DMS153 treated with DMSO at 0.1 percent for 48 hours (cell line): ENCODE data around the gene SEMA3A.
A peak's percentile ranks its signal among the peaks of the same experiment; 100 is the strongest.

ENCODE experiments used
- DNase-seq: peaks from one replicate; lab custom pipeline; 2025; ENCODE audit not compliant: unreplicated experiment; lab: John Stamatoyannopoulos, UW

SEMA3A gene

DNA sequence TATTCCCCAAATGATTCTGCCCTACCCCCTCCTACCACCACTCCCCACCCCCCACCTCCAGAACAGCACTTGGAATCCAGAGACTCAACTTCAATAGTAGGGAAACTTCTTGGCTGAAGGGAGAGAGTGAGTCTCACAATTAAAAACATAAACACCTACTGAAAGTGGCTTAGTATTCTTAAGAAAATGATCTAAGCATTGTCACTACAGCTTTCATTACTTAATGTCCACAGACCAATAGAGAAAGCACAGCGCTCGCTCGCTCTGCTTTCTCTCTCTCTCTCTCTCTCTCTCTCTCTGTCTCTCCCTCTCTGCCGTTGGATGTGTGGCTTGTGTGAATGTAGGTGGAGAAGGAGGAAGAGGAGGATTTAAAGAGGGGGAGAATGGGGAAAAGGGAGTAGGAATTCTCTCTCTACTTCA lies 1.5 kb upstream of the SEMA3A start:
- no peak for DNase-seq

DNA sequence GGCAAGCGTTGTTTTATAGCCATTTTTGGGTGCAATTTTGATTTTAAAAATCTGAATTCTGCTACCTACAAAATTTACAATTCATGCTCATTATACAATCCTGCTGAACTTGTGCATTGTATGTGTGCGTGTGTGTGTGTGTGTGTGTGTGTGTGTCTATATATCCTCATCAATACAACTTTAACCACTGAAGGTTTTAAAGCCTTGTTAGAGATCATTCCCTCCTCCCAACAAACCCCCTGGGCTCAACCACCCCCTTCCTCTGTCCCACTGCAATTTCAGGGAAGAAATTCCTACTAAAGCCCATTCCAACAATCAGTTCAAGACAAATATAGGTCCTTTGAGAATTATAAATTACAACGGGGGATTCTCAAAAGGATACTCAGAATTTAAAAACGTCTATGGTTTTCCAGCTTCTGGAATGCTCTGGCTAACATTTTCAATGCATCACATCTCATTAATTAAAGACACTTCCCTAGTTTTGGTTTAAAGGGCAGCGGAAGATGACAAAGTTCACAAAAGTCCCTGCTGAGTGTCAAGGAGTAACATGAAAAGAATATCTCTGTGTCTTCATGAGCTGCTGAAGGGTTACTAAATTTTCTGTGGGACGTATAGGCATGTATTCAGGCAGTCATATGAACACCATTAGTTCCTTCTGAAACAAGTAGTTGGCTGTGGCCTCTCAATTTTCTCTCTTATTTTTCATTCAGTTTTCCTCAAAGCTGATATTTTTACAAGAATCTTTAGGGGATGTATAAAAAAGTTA lies 889 bp upstream of the SEMA3A start:
- DNase-seq: no peak

DNA sequence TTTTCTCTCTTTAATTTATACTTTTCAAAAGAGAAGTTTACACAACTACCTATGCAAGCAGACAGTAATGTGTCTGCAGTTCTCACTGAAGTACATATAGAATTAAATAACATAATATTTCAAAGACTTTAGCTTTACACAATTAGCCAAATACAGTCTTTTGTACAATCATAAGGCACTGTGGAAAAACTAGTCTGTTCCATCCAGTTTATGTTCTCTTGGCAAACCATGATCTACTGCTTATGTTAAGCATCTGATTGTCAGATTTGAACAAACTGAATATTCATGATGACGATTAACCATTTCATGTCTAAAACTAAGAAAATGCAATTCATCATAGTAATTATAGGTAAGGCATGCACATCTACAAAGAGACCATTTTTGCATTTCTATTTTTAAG lies 842 bp downstream of the SEMA3A start:
- DNase-seq: no peak

GRCh38 chr7:84191842-84192241 lies 2.7 kb downstream of the SEMA3A start:
- DNase-seq: no peak

DNA sequence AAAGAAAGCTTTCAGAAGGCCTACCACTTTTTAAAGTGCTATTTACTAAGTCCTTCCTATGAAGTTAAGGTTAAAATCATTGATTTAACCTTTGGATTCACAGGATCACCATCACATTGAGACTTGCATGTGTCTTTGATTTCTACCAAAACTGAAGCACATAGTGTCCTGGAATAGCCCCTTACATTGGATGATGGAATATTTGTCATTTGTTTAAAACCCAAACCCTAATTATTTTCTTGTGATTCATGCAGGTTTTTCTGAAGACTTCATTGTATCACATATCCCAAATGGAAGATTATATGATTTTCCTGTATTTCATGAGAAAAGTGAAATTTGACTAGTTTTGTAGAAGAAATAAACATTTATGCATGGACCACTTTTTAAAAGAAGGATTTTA lies 3.3 kb downstream of the SEMA3A start:
- no peak for DNase-seq

GRCh38 chr7:84190016-84190705 lies 4.4 kb downstream of the SEMA3A start:
- no peak for DNase-seq

DNA sequence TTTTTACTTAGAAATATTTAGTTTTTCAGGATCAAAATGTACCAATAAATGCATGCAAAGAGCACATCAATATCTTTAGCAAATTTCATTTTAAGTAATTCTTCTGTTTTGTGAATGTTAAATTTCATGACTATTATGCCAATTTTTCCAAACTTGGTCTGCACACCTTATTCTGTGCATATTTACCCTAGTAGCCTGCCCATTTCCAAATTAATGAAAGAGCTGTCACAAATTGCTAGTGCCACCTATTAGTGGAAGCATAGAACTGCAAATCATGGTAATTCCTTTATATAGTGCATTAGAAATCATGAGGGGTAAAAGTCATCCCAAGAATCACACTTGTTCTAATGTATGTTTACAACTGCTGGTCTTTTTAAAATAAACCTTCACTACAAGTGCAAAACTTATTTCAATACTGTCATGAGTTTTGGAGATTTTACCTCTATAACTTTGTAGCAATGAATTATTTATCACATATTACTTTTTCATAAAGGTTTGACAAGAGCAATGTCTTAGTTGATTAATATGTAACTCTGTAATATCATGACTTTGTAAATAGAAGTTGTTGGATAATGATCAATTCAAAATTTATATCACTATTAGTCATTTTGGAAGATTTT lies 5.7 kb downstream of the SEMA3A start:
- DNase-seq: no peak

- no peak for DNase-seq
Observed at GRCh38 chr7:84187813-84188510, 6.6 kb downstream of the SEMA3A start.

DNA sequence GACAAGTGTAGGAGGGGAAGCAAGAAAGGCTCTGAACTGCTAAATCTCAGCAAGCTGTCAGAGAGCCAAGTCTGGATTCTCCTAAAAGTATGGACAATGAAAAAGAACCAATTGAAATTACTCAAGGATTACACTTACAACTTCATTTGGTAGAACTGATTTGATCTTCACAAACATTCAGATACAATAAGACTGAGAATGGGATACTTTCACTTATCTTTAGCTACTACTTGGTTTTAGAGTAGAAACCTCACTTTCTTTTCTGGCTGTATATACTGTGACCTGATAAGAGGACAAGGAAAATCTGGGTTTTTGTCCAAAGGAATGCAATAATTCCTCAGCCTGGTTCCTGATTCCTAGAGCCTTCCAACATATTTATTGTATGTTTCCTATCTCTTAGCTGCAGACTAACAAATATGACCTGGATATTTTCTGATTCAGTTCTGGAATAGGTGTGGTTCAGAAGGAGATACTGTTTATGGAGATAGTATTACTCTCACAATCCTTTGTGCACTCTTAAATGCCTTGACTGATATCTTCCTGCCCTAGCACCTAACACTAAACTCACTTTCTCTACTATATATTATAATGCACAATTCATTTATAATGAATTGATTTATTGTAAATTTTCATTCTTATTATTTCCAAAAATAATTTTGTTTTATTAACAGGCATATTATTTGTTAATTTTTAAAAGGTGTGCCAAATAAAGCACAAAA lies 7.3 kb downstream of the SEMA3A start:
- DNase-seq: no peak

- no peak for DNase-seq
Observed at GRCh38 chr7:84183741-84184140, 10.8 kb downstream of the SEMA3A start.

- no peak for DNase-seq
Observed at GRCh38 chr7:84182301-84182700, 12.3 kb downstream of the SEMA3A start.

DNA sequence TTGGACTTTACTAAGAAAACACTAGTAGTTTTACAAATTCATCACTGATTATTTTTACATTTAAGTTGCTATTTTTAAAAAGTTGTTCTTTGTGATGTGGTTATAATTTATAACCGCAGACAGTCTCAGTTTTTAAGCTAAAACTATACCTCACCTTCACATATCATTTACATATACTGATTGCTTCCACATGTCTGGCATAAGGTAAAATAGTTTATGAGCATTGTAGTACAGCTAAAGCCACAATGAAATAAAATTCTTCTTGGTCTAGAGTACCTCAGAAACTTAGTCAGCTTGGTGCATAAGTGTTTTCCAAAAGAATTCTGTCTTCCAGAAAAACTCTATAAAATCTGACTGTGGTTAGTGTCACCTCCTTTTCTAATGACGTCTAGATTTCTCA lies 13.0 kb downstream of the SEMA3A start:
- DNase-seq: no peak

- DNase-seq: peak; percentile 62
Observed at GRCh38 chr7:84177758-84178412, 16.7 kb downstream of the SEMA3A start.

- DNase-seq: no peak
Observed at GRCh38 chr7:84176716-84177115, 17.9 kb downstream of the SEMA3A start.

- no peak for DNase-seq
Observed at GRCh38 chr7:84175461-84175860, 19.1 kb downstream of the SEMA3A start.

DNA sequence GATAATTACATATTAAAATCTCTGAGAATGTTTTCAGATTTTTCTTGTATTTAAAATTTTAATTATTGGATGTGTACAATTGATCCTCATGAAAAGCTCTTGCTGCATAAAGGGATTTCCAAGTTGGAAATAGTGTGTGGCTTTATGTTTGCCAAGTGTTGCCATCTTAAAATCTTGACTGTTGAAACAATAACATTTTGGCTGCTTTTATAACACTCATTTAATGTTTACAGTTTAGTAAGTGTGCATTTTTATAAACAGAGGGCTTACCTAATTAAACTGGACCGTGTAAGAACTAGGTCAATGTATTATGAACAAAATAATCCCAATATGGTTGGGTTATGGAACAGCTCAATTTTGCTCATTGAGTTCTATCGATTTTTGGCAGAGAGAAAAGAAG lies 23.9 kb downstream of the SEMA3A start:
- no peak for DNase-seq

DNA sequence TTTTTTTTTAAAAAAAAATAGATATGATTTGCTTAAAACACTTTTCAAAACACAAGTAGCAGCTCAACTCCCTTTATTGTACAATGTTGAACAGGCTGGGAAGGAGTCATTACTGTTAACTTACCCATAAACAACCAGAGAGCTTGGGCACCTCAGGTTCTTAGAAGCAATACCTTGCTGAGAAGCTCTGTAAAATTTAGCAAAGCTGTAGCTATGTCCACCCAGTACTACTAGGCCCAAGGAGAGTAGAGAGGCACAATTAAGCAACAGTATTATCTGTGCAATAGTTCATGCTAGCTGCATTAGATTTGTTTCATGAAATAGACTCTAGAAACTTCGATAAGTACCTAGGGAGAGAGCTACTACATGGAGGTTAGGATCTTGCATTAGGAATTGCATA lies 32.0 kb downstream of the SEMA3A start:
- DNase-seq: no peak

- no peak for DNase-seq
Observed at GRCh38 chr7:84162125-84162524, 32.5 kb downstream of the SEMA3A start.

DNA sequence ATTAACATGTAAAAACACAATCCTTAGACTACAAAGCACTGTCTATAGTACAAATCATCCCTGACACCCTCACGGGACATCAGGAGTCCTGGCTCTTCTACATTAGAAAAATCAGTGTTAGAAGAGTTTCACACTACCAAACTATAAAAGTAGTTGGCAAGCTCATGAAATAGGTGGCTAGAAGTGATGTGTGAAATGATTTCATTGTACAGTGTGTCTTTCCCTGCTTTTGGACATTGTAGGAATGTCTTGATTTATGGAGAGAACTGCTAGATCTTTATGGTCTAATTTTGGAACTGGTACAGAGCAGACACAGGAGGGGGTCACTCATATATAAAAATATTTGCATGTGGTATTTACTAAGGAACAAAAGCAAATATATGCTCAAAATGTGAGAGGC lies 33.2 kb downstream of the SEMA3A start:
- DNase-seq: no peak

- no peak for DNase-seq
Observed at GRCh38 chr7:84159435-84159834, 35.2 kb downstream of the SEMA3A start.
